ENCODE results near the gene SERINC4. TPM values are rescaled to one million over a fixed set of nuclear protein-coding genes. Genes with fewer than 3 reads are reported as not detected.

The SERINC4 gene
- total and polyA plus RNA-seq, 9 of the 15 experiments (the other 6 are each of a cell fraction or from before 2014, with no cell fraction given): 0.14 to 0.86 (median 0.18) TPM; not detected in 2

GRCh38 chr15:43791993-43792760, 7.8 kb downstream of the SERINC4 start, which contains the start of gene SERF2 (continued):
- TF ChIP-seq NR0B1 (IDR thresholded peaks at IDR 0.05; ENCODE audit: partially characterized antibody) (no peak), U2AF2 (optimal IDR thresholded peaks at IDR 0.05; ENCODE audit: low read depth, low read length) (no peak), TAF9B (IDR thresholded peaks at IDR 0.05; ENCODE audit: partially characterized antibody) (peak; percentile 75), KLF1 (tag; IDR thresholded peaks at IDR 0.05) (0 out of 2 replicates have a peak, but pooled peaks have one; percentile 70), PHF8 (IDR thresholded peaks at IDR 0.05; ENCODE audit: borderline replicate concordance, low read length) (peak; percentile 89; the same call in 1 of the 2 replicates), CHD1 (IDR thresholded peaks at IDR 0.05; ENCODE audit: low read length) (peak; percentile 77), LARP7 (IDR thresholded peaks at IDR 0.05) (0 out of 2 replicates have a peak, but pooled peaks have one; percentile 65), MYC (IDR thresholded peaks at IDR 0.05; ENCODE audit: low read depth, low read length) (peak; percentile 93), MYC (CRISPR knock-in tag; IDR thresholded peaks at IDR 0.05; ENCODE audit: borderline replicate concordance, low read depth) (0 out of 2 replicates have a peak, but pooled peaks have one; percentile 65), TCF3 (CRISPR knock-in tag; IDR thresholded peaks at IDR 0.05) (peak; percentile 26; the same call in 1 of the 2 replicates), SREBF2 (CRISPR knock-in tag; IDR thresholded peaks at IDR 0.05) (no peak), RB1 (IDR thresholded peaks at IDR 0.05; ENCODE audit: low read depth) (peak; percentile 62), SMAD3 (CRISPR knock-in tag; conservative IDR thresholded peaks at IDR 0.05) (0 out of 2 replicates have a peak, but pooled peaks have one; percentile 34), TRIM28 (IDR thresholded peaks at IDR 0.05) (peak; percentile 39; the same call in 1 of the 2 replicates)
